Glomerular endothelial cell (primary cell): Measurements from ENCODE around the gene C10orf62. TPM values are rescaled to one million over a fixed set of nuclear protein-coding genes. Genes with fewer than 3 reads are reported as not detected.
A peak's percentile ranks its signal among the peaks of the same experiment; 100 is the strongest.
"Not testable (repeated sequence)": the region's sequence is repeated elsewhere in the genome, so short reads cannot be mapped to it uniquely, and the experiment has no call there.

Experiments
- DNase-seq: peaks from one replicate; pipeline ENCODE4 v3.0.0-alpha.2; 2011; ENCODE audit warnings: low read depth, low spot score; ENCODE audit errors: extremely low read depth
- total RNA-seq: library from RNA; depleted of rRNA; stranded (reverse); fragments of >200 nt; gene quantifications from 2 replicates; pipeline ENCODE4 v1.2.3, GENCODE V29; 2015

The C10orf62 gene
- total RNA-seq, 1 donor from 2014 or later: not detected

GRCh38 chr10:97563337-97563736 lies 26.2 kb upstream of the C10orf62 start:
- no peak for DNase-seq

DNA sequence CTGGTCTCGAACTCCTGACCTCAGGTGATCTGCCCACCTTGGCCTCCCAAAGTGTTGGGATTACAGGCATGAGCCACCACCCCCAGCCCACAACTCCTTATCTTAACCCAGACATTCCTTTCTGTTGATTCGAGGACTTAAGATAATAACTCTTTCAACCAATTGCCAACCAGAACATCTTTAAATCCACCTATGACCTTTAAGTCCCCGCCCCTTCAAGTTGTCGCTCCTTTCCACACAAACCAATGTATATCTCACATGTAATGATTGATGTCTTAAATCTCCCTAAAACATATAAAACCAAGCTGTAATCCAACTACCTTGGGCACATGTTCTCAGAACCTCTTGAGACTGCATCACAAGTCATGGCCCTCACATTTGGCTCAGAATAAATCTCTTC lies 24.7 kb upstream of the C10orf62 start:
- no peak for DNase-seq

DNA sequence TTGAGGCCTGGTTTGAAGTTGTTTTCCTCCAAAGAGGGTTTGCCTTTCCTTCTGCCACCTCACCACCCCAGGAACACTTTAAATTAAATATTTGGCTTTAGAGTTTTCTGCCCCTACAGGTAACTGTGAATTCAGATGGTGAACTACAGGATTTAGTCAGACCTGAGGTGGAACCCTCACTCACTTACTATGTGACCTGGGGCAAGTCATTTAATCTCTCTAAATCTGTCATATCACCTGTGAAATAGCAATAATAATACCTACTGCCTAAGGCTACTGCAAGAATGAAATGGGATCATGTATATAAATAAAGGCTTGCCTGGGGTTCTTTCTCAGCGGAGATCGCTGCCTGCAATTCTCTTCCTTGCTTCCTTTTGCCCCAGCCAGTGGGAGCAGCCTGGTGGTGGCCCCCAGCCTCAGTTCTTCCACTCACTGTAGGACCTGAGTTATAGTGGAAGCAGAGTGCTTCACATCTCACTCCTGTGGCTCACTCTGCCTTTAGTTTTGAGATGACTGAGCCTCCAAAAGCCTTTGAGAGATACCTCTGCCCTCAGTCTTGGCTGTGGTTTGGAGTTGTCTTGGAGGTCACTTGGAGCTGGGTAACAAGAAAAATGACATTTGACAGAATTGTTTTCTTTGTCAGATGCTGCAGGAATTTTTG lies 23.1 kb upstream of the C10orf62 start:
- DNase-seq: no peak

DNA sequence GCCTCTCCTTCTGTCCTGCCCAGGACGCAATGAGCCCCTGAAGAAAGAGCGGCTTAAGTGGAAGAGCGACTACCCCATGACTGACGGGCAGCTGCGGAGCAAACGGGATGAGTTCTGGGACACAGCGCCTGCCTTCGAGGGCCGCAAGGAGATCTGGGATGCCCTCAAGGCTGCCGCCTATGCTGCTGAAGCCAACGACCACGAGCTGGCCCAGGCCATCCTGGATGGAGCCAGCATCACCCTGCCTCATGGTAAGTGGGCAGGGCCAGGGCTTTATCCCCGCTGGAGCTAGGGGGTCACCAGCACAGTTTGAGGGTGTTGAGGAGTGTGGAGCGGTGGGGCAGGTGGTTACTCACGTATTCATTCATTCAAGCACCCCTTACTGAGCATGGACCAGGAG lies 21.6 kb upstream of the C10orf62 start:
- DNase-seq: no peak

GRCh38 chr10:97570146-97570788 lies 19.3 kb upstream of the C10orf62 start:
- DNase-seq: no peak

DNA sequence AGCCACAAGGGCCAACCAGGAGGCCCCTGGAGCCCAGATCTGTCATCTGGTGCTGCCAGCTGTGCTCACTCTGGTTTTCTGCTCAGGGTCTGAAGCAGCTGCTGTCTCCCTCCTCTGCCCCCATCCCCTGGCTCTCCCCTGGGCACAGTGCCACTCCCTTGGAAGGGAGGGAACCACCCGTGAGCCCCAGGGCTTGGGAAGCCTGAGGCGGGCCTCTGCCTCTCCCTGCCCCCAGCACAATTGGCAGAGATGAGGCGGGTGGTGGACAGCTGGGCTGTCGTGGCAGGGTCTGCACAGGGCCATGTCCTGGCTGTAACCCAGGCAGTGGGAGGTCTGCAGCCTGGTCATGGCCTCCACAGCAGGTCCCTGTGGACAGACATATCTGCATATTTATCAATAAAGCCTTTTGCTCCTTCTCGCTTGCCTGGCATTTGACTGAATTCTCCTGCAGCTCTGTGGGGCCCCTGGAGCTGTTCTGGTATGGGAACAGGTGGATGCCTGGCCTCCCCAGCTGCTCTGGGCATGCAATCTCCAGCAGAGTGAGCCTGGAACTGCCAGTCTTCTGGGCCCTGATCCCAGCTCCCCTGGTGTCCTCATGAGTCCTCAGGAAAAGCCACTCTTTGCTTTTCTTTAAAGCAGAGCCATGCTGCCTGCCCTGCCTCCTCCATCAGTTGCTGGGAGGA lies 18.6 kb upstream of the C10orf62 start:
- DNase-seq: no peak

DNA sequence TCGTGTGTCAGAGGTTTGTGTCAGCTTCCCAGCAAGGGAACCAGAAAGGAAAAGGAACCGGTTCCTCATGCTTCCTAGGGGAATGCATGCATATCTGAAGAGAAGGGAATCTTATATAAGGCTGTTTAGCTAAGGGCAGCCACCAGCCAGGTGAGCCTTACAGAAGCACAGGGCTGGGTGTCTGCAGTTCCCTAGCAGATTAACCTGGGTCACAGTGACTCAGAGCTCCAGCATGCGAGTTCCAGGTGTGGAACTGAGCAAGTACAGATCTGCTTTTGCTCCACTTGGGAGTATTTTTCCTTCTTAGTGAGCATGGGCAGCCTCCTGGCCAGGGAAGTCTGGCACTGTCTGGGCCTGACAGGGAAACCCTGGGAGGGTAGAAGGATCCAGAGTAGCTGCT lies 17.9 kb upstream of the C10orf62 start:
- DNase-seq: no peak

GRCh38 chr10:97572214-97572989 lies 17.1 kb upstream of the C10orf62 start, which contains the start of gene ANKRD2:
Gene ANKRD2 (plus strand): TSS chr10:97572779. CDS start chr10:97572789, 10 bp downstream.
- DNase-seq: no peak

- no peak for DNase-seq
Observed at GRCh38 chr10:97573021-97573420, 16.5 kb upstream of the C10orf62 start.

- no peak for DNase-seq
Observed at GRCh38 chr10:97573672-97574071, 15.8 kb upstream of the C10orf62 start.

- DNase-seq: peak; percentile 69
Observed at GRCh38 chr10:97574374-97575126, 15.0 kb upstream of the C10orf62 start.

- DNase-seq: no peak
Observed at GRCh38 chr10:97575127-97575668, 14.3 kb upstream of the C10orf62 start.

DNA sequence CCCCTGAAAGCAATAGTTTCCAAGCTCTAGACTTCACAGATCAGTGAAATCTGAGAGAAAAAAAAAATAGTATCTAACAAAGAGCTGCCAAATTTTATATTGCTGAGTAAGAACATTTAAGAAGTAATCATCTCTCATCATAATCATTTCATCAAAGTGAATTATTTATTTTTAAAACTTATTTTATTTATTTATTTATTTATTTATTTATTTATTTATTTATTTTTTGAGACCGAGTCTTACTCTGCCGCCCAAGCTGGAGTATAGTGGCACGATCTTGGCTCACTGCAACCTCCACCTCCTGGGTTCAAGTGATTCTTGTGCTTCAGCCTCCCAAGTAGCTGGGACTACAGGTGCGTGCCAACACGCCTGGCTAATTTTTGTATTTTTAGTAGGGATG lies 13.0 kb upstream of the C10orf62 start:
- DNase-seq: not testable (repeated sequence)

GRCh38 chr10:97577701-97578100 lies 11.8 kb upstream of the C10orf62 start:
- no peak for DNase-seq

DNA sequence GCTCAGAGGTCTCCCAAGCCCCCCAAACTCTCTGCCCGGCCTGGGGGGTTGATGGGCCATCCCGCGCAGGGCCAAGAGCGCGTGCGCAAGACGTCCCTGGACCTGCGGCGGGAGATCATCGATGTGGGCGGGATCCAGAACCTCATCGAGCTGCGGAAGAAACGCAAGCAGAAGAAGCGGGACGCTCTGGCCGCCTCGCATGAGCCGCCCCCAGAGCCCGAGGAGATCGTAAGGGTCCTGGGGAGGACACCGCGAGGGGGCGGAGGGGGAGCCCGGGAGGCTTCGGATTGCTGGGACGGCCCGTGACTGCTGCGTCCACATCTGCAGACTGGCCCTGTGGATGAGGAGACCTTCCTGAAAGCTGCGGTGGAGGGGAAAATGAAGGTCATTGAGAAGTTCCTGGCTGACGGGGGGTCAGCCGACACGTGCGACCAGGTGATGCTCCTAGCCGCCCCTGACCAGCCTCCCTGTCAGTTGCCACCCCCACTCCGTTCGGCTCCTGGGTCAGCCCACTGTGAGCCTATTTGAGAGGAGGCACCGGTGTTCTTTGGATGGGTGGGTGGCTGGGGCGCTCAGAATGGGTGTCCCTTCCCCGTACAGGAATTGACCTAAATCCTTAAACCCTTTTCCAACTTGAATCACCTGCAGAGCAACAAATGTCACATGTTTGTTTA lies 11.2 kb upstream of the C10orf62 start:
- no peak for DNase-seq

- no peak for DNase-seq
Observed at GRCh38 chr10:97580421-97581367, 8.8 kb upstream of the C10orf62 start.

DNA sequence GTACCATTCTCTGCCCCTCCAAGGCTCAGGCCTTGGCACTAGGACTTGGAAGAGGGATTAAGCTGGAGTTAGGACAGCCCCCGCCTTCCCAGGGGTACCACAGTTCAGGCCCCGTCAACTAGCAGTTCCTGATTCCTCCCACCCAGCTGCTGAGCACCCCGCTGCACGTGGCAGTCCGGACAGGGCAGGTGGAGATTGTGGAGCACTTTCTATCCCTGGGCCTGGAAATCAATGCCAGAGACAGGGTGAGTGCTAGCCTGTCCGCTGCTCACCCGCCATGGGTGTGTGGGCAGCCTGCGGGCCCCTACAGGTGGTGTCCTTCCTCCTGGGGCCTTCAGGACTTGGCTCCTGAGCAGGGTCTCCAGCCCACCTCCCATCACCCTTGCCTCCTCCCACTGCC lies 7.4 kb upstream of the C10orf62 start:
- no peak for DNase-seq

DNA sequence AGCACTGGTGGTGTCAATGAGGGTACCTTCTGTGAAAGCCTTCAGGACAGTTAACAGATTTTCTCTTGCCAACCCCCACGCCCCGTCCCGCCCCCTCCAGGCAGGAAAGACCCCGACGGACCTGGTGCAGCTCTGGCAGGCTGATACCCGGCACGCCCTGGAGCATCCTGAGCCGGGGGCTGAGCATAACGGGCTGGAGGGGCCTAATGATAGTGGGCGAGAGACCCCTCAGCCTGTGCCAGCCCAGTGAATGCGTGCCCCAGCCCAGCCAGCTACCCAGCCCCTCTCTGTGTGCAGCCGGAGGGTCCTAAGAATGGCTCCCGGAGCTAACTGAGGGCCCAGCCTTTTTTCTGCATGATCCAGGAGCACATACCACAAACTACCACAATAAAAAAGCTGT lies 6.0 kb upstream of the C10orf62 start:
- DNase-seq: no peak
